ENCODE measurements around the gene MARK3. TPM values are rescaled to one million over a fixed set of nuclear protein-coding genes. Genes with fewer than 3 reads are reported as not detected.
A peak's percentile ranks its signal among the peaks of the same experiment; 100 is the strongest.

Gene MARK3
- total RNA-seq, 1 experiment from 2014 or later, result 40.4 TPM

- peak; percentile 26 for DNase-seq (ENCODE audit: low spot score)
These were observed 8.7 kb downstream of the MARK3 start for GRCh38 chr14:103393676-103394626.

- no peak for DNase-seq (ENCODE audit: low spot score)
These were observed 10.0 kb downstream of the MARK3 start for GRCh38 chr14:103395244-103395643.

DNA sequence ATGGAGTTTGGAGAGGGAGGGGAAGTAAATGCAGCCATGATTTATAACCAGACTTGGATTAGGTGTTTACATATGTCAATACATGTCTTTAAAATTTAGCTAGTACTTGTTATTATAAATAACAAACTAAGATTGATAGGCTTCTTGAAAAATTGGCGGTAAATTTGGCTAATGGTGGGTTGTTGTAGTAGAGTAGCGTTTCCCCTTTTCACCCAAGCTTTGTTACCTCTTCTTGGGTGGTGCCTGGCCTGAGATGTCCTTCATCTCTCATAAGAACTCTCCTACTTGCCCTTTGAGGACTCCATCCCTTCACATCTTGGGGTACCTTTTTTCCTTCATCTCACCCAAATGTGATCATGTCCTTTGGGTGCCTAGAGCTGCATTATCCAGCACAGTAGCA lies 11.2 kb downstream of the MARK3 start:
- DNase-seq (ENCODE audit: low spot score), result no peak

- DNase-seq (ENCODE audit: low spot score), result no peak
These were observed 13.4 kb downstream of the MARK3 start for GRCh38 chr14:103398427-103399195.

DNA sequence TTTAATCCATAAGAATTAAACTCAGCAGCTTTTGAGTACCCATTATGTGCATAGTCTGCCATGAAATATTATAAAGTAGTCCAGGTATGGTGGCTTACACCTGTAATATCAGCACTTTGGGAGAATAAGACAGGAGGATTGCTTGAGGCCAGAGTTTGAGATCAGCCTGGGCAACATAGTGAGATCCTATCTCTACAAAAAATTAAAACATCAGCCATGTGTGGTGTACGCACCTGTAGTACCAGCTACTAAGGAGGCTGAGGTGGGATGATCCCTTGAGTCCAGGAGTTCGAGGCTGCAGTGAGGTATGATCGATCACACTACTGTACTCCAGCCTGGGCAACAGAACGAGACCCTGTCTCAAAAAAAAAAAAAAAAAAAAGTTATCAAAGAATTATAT lies 15.3 kb downstream of the MARK3 start:
- DNase-seq (ENCODE audit: low spot score), result no peak

GRCh38 chr14:103401223-103402214 lies 16.3 kb downstream of the MARK3 start:
- peak; percentile 51 for DNase-seq (ENCODE audit: low spot score)

- DNase-seq (ENCODE audit: low spot score), result no peak
These were observed 17.5 kb downstream of the MARK3 start for GRCh38 chr14:103402695-103403094.

- no peak for DNase-seq (ENCODE audit: low spot score)
These were observed 19.1 kb downstream of the MARK3 start for GRCh38 chr14:103404032-103404918.

GRCh38 chr14:103404920-103405319 lies 19.7 kb downstream of the MARK3 start:
- DNase-seq (ENCODE audit: low spot score), result no peak

DNA sequence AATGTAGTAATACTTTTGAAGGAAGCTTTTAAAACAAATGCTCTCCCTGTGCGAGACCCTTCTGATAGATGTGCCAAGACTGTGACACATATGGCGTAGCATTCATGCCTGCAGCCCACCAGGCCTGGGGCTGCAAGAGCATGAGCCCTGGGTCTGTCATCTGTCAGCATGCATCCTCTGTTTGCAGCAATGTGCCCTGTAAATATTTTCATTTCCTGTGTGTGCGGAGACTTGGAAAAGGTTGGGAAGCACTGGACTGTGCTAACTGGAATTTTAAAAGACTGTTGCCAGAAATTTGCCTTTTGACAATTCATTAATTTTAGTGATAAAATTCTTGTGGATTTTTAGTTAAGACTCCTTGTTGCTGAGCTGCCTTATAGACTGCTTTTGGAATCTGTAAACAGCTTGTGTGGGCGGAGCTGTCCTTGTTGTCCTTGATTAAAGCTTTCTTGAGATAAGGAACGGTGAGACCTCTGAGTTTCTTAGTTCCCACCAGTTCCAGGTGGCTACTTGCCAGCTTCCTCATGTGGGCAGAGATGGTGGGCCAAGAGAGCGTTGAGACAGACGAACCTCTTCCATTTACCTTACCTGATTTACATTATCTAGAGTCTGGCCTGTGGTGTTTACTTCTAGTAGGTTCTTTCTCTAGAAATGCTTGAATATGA lies 23.4 kb downstream of the MARK3 start:
- no peak for DNase-seq (ENCODE audit: low spot score)

- no peak for DNase-seq (ENCODE audit: low spot score)
These were observed 31.7 kb downstream of the MARK3 start for GRCh38 chr14:103416916-103417315.

DNA sequence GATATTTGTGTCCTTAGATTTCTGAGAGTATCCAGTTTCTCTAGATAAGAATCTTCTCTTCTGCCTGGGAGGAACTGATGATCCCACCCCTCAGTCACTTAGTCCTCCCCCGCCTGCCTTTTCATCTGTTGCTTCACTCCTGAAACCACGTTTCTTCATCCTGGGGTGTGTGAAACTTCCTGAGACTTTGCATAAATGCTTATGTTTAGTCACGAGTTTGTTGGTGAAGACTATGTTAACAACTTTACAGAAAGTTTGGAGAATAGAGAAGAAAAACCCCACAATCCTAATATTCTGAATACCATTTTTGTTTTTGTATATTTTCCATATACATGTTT lies 33.2 kb downstream of the MARK3 start:
- peak; percentile 5 for DNase-seq (ENCODE audit: low spot score)

GRCh38 chr14:103421556-103421955 lies 36.3 kb downstream of the MARK3 start:
- no peak for DNase-seq (ENCODE audit: low spot score)

- DNase-seq (ENCODE audit: low spot score), result peak; percentile 69
These were observed 37.8 kb downstream of the MARK3 start for GRCh38 chr14:103423050-103423461.

- peak; percentile 86 for DNase-seq (ENCODE audit: low spot score)
These were observed 42.5 kb downstream of the MARK3 start for GRCh38 chr14:103427485-103428443.

DNA sequence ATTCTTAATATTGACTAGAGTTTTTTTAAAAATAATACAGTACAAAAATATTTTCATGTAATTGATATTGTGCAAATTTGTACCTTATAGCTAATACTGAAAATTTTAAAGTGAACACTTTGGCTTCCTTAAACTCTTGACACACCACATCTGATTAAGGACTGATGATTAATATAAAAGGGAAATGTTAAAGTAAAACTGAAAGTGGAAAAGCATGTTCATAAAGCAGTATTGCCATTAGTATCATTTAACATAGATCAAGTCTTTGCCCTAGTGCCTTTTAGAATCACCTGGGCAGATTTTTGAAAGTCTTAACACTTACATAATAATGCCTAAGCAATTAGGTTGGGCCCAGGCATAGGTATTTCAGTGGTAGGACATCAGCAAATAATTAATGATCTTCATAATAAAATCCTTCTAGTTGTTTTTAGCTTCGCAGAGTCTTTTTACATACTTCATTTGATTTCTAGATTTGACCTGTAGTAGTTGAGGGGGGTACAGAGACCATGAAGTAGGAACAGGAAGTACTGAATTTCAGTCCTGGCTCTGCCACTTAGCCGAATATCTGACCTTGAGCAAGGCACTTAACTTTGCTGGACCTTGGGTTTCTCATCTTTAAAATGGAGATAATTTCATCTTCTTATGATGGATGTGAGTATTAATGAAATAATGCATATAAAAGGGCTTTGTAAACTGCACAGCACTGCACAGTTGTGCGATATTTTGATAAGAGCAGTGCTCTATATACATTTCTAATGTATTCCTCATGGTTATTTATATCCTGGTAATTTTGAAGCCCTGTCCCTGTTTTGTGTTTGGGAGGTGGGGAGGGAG lies 43.7 kb downstream of the MARK3 start:
- no peak for DNase-seq (ENCODE audit: low spot score)

DNA sequence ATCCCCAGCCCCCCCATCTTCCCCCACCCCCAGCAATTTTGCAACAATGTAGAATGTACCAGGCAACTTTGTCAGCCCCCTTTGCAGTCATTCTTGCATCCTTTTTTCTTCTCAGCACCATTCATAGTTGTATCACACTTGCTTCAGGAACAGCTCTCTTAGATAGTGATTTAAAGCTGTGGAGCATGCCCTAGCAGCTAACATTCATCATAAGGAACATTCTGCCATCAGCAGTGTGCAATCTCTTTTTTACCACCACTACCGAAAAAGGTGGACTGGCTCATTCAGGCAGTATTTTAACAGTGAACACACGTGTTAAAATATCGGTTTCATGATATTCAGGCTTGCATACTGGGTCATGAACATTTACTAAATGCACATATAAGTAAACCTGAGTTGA lies 45.1 kb downstream of the MARK3 start:
- no peak for DNase-seq (ENCODE audit: low spot score)

- DNase-seq (ENCODE audit: low spot score), result no peak
These were observed 47.4 kb downstream of the MARK3 start for GRCh38 chr14:103432627-103433026.

Data from A172 (cell line).